Muscle of back (tissue), 11 donors: ENCODE measurements around the gene WFDC10B. TPM values are rescaled to one million over a fixed set of nuclear protein-coding genes. Genes with fewer than 3 reads are reported as not detected.
"Not testable (repeated sequence)": the region's sequence is repeated elsewhere in the genome, so short reads cannot be mapped to it uniquely, and the experiment has no call there.

Experiments used
- DNase-seq, 3 donors: peaks; one replicate each; pipeline versions ENCODE4 v3.0.0 to v3.0.0-alpha.2; 2013
- polyA plus RNA-seq, 10 donors: library from polyadenylated mRNA; unstranded; fragments of 120-200 nt; gene quantifications; one replicate each; pipeline ENCODE4 v1.2.1, GENCODE V29; 2013; ENCODE audit not compliant: insufficient read length in 10 of 10

The WFDC10B gene
- polyA plus RNA-seq, 10 donors, result not detected

GRCh38 chr20:45647441-45648050 is 57.3 kb downstream of the WFDC10B start:
- DNase-seq, result no peak

- DNase-seq, result no peak
These were observed 57.9 kb downstream of the WFDC10B start for GRCh38 chr20:45646875-45647274.

GRCh38 chr20:45645869-45646268 is 59.0 kb downstream of the WFDC10B start:
- not testable (repeated sequence) for DNase-seq

GRCh38 chr20:45641076-45641475 is 63.7 kb downstream of the WFDC10B start:
- DNase-seq, result not testable (repeated sequence)

GRCh38 chr20:45639687-45640086 is 65.1 kb downstream of the WFDC10B start:
- no peak for DNase-seq

- no peak for DNase-seq
These were observed 68.3 kb downstream of the WFDC10B start for GRCh38 chr20:45636513-45636912.

Other genes with a start within 250 kb of the WFDC10B start
- 1 to 10 TPM in 1 of 10 donors, under 1 TPM in 6, not detected in 3; 0.26 to 1.9 (median 0.77) TPM for gene WFDC2, start 235.3 kb downstream of the WFDC10B start, polyA plus RNA-seq
- not detected for gene SPINT3, start 189.4 kb downstream of the WFDC10B start, polyA plus RNA-seq
- gene WFDC6, start 165.5 kb downstream of the WFDC10B start, polyA plus RNA-seq, result not detected
- under 1 TPM in 2 of 10 donors, not detected in 8; 0.11 to 0.16 TPM for gene EPPIN, start 157.6 kb downstream of the WFDC10B start, polyA plus RNA-seq
- not detected for gene WFDC8, start 125.7 kb downstream of the WFDC10B start, polyA plus RNA-seq
- not detected for gene WFDC10A, start 75.3 kb downstream of the WFDC10B start, polyA plus RNA-seq
- not detected for gene WFDC9, start 73.7 kb downstream of the WFDC10B start, polyA plus RNA-seq
- not detected for gene WFDC11, start 34.8 kb downstream of the WFDC10B start, polyA plus RNA-seq
- not detected for gene WFDC13, start 3.0 kb downstream of the WFDC10B start, polyA plus RNA-seq
- not detected for gene SPINT4, start 17.3 kb upstream of the WFDC10B start, polyA plus RNA-seq
- gene WFDC3, start 86.9 kb upstream of the WFDC10B start, polyA plus RNA-seq, result 1 to 10 TPM in 3 of 10 donors, under 1 TPM in 5, not detected in 2; 0.32 to 2.0 (median 0.76) TPM
- gene DNTTIP1, start 86.9 kb upstream of the WFDC10B start, polyA plus RNA-seq, result 10 to 100 TPM; 33.4 to 61.4 (median 49.6) TPM
- gene UBE2C, start 107.6 kb upstream of the WFDC10B start, polyA plus RNA-seq, result 10 to 100 TPM; 22.4 to 53.7 (median 32.7) TPM
- 1,000 to 10,000 TPM; 3,292 to 7,026 (median 6,344) TPM for gene TNNC2, start 122.3 kb upstream of the WFDC10B start, polyA plus RNA-seq
- gene SNX21, start 128.8 kb upstream of the WFDC10B start, polyA plus RNA-seq, result 10 to 100 TPM; 17.9 to 25.7 (median 19.4) TPM
- gene ACOT8, start 152.4 kb upstream of the WFDC10B start, polyA plus RNA-seq, result 10 to 100 TPM; 16.0 to 21.7 (median 19.5) TPM
- 1 to 10 TPM; 3.3 to 3.9 (median 3.7) TPM for gene ZSWIM3, start 152.6 kb upstream of the WFDC10B start, polyA plus RNA-seq
- 10 to 100 TPM in 3 of 10 donors, 1 to 10 TPM in 7; 7.3 to 11.7 (median 9.0) TPM for gene ZSWIM1, start 176.2 kb upstream of the WFDC10B start, polyA plus RNA-seq
- 1 to 10 TPM; 3.0 to 7.7 (median 4.5) TPM for gene SPATA25, start 182.6 kb upstream of the WFDC10B start, polyA plus RNA-seq
- gene NEURL2, start 186.2 kb upstream of the WFDC10B start, polyA plus RNA-seq, result 10 to 100 TPM in 7 of 10 donors, 1 to 10 TPM in 3; 8.4 to 15.4 (median 13.0) TPM
- 10 to 100 TPM; 53.0 to 77.9 (median 64.4) TPM for gene CTSA, start 186.3 kb upstream of the WFDC10B start, polyA plus RNA-seq
- gene PLTP, start 207.1 kb upstream of the WFDC10B start, polyA plus RNA-seq, result 10 to 100 TPM; 15.6 to 58.5 (median 26.5) TPM
- 10 to 100 TPM; 21.9 to 30.4 (median 24.5) TPM for gene PCIF1, start 229.7 kb upstream of the WFDC10B start, polyA plus RNA-seq